ENCODE measurements around the gene SOX5. TPM values are rescaled to one million over a fixed set of nuclear protein-coding genes. Genes with fewer than 3 reads are reported as not detected.

The SOX5 gene
- total RNA-seq, 1 donor from 2014 or later, result 2.9 TPM

- no peaks in the 10 kb centered on the region for H3K9me3 ChIP-seq (replicated peaks)
- no peak for TF ChIP-seq CTCF (IDR thresholded peaks at IDR 0.05; ENCODE audit: borderline replicate concordance)
- H3K4me1 ChIP-seq, result no peaks in the 10 kb centered on the region
- intact Hi-C loops (cut with micrococcal nuclease), result no loop called here
- H3K4me3 ChIP-seq, result no peak overlapping the region
- H3K36me3 ChIP-seq, result no peaks in the 10 kb centered on the region
- H3K27ac ChIP-seq (replicated peaks), result no peak overlapping the region
- no peak for DNase-seq
- no peaks in the 10 kb centered on the region for H3K27me3 ChIP-seq (ENCODE audit: low read depth)
These were observed 415.3 kb downstream of the SOX5 start for GRCh38 chr12:23534196-23534595.

GRCh38 chr12:23533699-23534098, 415.8 kb downstream of the SOX5 start:
- TF ChIP-seq CTCF (IDR thresholded peaks at IDR 0.05; ENCODE audit: borderline replicate concordance), result no peak
- H3K9me3 ChIP-seq (replicated peaks), result no peaks in the 10 kb centered on the region
- intact Hi-C loops (cut with micrococcal nuclease), result no loop called here

GRCh38 chr12:23533265-23533664, 416.2 kb downstream of the SOX5 start:
- no peaks in the 10 kb centered on the region for H3K9me3 ChIP-seq (replicated peaks)
- no peaks in the 10 kb centered on the region for H3K36me3 ChIP-seq
- DNase-seq, result no peak
- intact Hi-C loops (cut with micrococcal nuclease), result no loop called here
- no peaks in the 10 kb centered on the region for H3K4me1 ChIP-seq
- no peak for TF ChIP-seq CTCF (IDR thresholded peaks at IDR 0.05; ENCODE audit: borderline replicate concordance)
- H3K27me3 ChIP-seq (ENCODE audit: low read depth), result no peaks in the 10 kb centered on the region
- no peak overlapping the region for H3K27ac ChIP-seq (replicated peaks)
- H3K4me3 ChIP-seq, result no peak overlapping the region

More at GRCh38 chr12:23533699-23534098, 415.8 kb downstream of the SOX5 start:
- Histone ChIP-seq H3K36me3 (no peaks in the 10 kb centered on the region), H3K27me3 (ENCODE audit: low read depth) (no peaks in the 10 kb centered on the region), H3K4me1 (no peaks in the 10 kb centered on the region), H3K4me3 (no peak overlapping the region), H3K27ac (replicated peaks) (no peak overlapping the region)
- no peak for DNase-seq

GRCh38 chr12:23528316-23528715, 421.2 kb downstream of the SOX5 start:
- intact Hi-C loops (cut with micrococcal nuclease), result no loop called here
- H3K4me3 ChIP-seq, result no peak overlapping the region
- no peaks in the 10 kb centered on the region for H3K27me3 ChIP-seq (ENCODE audit: low read depth)
- H3K36me3 ChIP-seq, result no peaks in the 10 kb centered on the region
- no peak overlapping the region for H3K27ac ChIP-seq (replicated peaks)
- peaks cover 5% of the 10 kb centered on the region for H3K9me3 ChIP-seq (replicated peaks)
- no peaks in the 10 kb centered on the region for H3K4me1 ChIP-seq
- no peak for DNase-seq
- no peak for TF ChIP-seq CTCF (IDR thresholded peaks at IDR 0.05; ENCODE audit: borderline replicate concordance)

- no peak overlapping the region for H3K4me3 ChIP-seq
- H3K9me3 ChIP-seq (replicated peaks), result peaks cover 12% of the 10 kb centered on the region
- no peaks in the 10 kb centered on the region for H3K36me3 ChIP-seq
- no peak for TF ChIP-seq CTCF (IDR thresholded peaks at IDR 0.05; ENCODE audit: borderline replicate concordance)
- intact Hi-C loops (cut with micrococcal nuclease), result no loop called here
- H3K4me1 ChIP-seq, result no peaks in the 10 kb centered on the region
- H3K27me3 ChIP-seq (ENCODE audit: low read depth), result no peaks in the 10 kb centered on the region
- no peak for DNase-seq
- H3K27ac ChIP-seq (replicated peaks), result no peak overlapping the region
These were observed 423.9 kb downstream of the SOX5 start for GRCh38 chr12:23525450-23526072.

Data from left ventricle myocardium inferior (tissue), 1 donor.